WTC11 (cell line): ENCODE results near the gene FOXP1.

Experiments
- CBFB ChIP-seq: sonication (generic); formaldehyde crosslinking; IDR thresholded peaks from 2 replicates; pipeline ENCODE4 v1.8.1; 2022; ENCODE audit warnings: mild to moderate bottlenecking, low read depth, missing genetic modification reagents
- GRHL2 ChIP-seq: fragments of 250-450 bp; sonication (Bioruptor Pico); IDR thresholded peaks from 2 replicates; pipeline ENCODE4 v1.8.0; 2022; ENCODE audit warnings: mild to moderate bottlenecking, moderate library complexity; ENCODE audit not compliant: insufficient replicate concordance, severe bottlenecking
- TEAD1 ChIP-seq: sonication (generic); formaldehyde crosslinking; IDR thresholded peaks from 2 replicates; pipeline ENCODE4 v1.8.0; 2022; ENCODE audit warnings: mild to moderate bottlenecking, missing genetic modification reagents
- TF ChIP-seq, protein P1 (sequence below): fragments of 200-600 bp; IDR thresholded peaks from 2 replicates; pipeline ENCODE4 v1.8.0; 2022; ENCODE audit warnings: antibody characterized with exemption

- TF ChIP-seq, protein P1, sequence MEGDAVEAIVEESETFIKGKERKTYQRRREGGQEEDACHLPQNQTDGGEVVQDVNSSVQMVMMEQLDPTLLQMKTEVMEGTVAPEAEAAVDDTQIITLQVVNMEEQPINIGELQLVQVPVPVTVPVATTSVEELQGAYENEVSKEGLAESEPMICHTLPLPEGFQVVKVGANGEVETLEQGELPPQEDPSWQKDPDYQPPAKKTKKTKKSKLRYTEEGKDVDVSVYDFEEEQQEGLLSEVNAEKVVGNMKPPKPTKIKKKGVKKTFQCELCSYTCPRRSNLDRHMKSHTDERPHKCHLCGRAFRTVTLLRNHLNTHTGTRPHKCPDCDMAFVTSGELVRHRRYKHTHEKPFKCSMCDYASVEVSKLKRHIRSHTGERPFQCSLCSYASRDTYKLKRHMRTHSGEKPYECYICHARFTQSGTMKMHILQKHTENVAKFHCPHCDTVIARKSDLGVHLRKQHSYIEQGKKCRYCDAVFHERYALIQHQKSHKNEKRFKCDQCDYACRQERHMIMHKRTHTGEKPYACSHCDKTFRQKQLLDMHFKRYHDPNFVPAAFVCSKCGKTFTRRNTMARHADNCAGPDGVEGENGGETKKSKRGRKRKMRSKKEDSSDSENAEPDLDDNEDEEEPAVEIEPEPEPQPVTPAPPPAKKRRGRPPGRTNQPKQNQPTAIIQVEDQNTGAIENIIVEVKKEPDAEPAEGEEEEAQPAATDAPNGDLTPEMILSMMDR, result no peak
- TF ChIP-seq CBFB (CRISPR knock-in tag) (no peak), GRHL2 (CRISPR knock-in tag) (no peak), TEAD1 (CRISPR knock-in tag) (no peak)
Measured at GRCh38 chr3:71008350-71008935, 575.1 kb downstream of the FOXP1 start.
